Lower lobe of right lung (tissue), 2 donors: ENCODE data around the gene DUSP18. TPM values are rescaled to one million over a fixed set of nuclear protein-coding genes. Genes with fewer than 3 reads are reported as not detected.
A peak's percentile ranks its signal among the peaks of the same experiment; 100 is the strongest.
"Not testable (repeated sequence)": the region's sequence is repeated elsewhere in the genome, so short reads cannot be mapped to it uniquely, and the experiment has no call there.

ENCODE experiments used
- ATAC-seq, 2 donors: fragments of 200-7000 bp; cut with Tn5 transposase; one replicate each; pipeline ENCODE4 v1.9.1; 2020 to 2022; ENCODE audit warnings: mild to moderate bottlenecking in 2 of 2, moderate library complexity in 2 of 2
- DNase-seq: peaks from one replicate; pipeline ENCODE4 v3.0.0-alpha.2; 2020
- H3K27ac ChIP-seq: fragments of 200-600 bp; one replicate; pipeline ENCODE4 v1.8.0; 2022
- H3K27me3 ChIP-seq: fragments of 200-600 bp; one replicate; pipeline ENCODE4 v1.8.0; 2022; ENCODE audit warnings: low read depth
- H3K36me3 ChIP-seq: fragments of 200-600 bp; one replicate; pipeline ENCODE4 v1.8.0; 2022; ENCODE audit warnings: mild to moderate bottlenecking
- H3K4me1 ChIP-seq: fragments of 200-600 bp; one replicate; pipeline ENCODE4 v1.8.0; 2022
- H3K4me3 ChIP-seq: fragments of 200-600 bp; one replicate; pipeline ENCODE4 v1.8.0; 2022; ENCODE audit warnings: mild to moderate bottlenecking
- H3K9me3 ChIP-seq: fragments of 200-600 bp; one replicate; pipeline ENCODE4 v1.8.0; 2022
- intact Hi-C: fragments of 100-400 bp; cut with DNase I; formaldehyde crosslinking; loops from one replicate; pipeline ENCODE4 v1.11.0; 2022
- total RNA-seq: library from RNA; stranded (reverse); fragmentation: NEBNext Ultra II Directional; extraction: Animal tissue kit (Norgen Biotek cat#: 25700); gene quantifications from one replicate; pipeline ENCODE4 v1.2.1, GENCODE V29; 2021
- TF ChIP-seq, protein P1 (sequence below): fragments of 200-600 bp; IDR thresholded peaks from one replicate; pipeline ENCODE4 v1.8.0; 2022; ENCODE audit warnings: antibody characterized with exemption, mild to moderate bottlenecking
- donor health status: DM: no; HTN: yes; CAD: no; lungs with severe emphysema.

Gene DUSP18
- total RNA-seq, 1 donor from 2014 or later: 21.5 TPM

DNA sequence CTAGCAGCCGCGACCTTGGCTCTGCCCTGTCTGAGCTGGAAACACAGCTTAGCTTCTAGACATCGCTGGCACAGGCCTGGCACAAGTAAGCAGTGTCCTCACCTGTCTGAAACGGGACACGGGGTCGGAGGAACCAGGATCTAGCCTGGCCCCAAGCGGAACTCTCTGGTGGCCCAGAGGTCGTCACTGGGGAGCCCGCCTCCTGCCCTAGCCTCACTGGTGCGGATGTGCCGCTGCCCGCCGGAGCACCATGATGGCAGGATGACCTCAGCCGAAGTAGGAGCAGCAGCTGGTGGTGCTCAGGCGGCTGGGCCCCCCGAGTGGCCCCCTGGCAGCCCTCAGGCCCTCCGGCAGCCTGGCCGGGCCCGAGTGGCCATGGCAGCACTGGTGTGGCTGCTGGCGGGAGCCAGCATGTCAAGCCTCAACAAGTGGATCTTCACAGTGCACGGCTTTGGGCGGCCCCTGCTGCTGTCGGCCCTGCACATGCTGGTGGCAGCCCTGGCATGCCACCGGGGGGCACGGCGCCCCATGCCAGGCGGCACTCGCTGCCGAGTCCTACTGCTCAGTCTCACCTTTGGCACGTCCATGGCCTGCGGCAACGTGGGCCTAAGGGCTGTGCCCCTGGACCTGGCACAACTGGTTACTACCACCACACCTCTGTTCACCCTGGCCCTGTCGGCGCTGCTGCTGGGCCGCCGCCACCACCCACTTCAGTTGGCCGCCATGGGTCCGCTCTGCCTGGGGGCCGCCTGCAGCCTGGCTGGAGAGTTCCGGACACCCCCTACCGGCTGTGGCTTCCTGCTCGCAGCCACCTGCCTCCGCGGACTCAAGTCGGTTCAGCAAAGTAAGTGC, 31.2 kb downstream of the DUSP18 start:
- Histone ChIP-seq H3K9me3 (no peaks in the 10 kb centered on the region), H3K4me3 (peak overlapping the region; percentile 72), H3K27me3 (no peaks in the 10 kb centered on the region), H3K36me3 (no peaks in the 10 kb centered on the region), H3K27ac (peak overlapping the region; percentile 80), H3K4me1 (peaks cover 32% of the 10 kb centered on the region)
- DNase-seq (peak; percentile 57), ATAC-seq (peak; percentile 1 to 3)
- TF ChIP-seq, protein P1, sequence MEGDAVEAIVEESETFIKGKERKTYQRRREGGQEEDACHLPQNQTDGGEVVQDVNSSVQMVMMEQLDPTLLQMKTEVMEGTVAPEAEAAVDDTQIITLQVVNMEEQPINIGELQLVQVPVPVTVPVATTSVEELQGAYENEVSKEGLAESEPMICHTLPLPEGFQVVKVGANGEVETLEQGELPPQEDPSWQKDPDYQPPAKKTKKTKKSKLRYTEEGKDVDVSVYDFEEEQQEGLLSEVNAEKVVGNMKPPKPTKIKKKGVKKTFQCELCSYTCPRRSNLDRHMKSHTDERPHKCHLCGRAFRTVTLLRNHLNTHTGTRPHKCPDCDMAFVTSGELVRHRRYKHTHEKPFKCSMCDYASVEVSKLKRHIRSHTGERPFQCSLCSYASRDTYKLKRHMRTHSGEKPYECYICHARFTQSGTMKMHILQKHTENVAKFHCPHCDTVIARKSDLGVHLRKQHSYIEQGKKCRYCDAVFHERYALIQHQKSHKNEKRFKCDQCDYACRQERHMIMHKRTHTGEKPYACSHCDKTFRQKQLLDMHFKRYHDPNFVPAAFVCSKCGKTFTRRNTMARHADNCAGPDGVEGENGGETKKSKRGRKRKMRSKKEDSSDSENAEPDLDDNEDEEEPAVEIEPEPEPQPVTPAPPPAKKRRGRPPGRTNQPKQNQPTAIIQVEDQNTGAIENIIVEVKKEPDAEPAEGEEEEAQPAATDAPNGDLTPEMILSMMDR: no peak
- intact Hi-C loops: no loop called here

DNA sequence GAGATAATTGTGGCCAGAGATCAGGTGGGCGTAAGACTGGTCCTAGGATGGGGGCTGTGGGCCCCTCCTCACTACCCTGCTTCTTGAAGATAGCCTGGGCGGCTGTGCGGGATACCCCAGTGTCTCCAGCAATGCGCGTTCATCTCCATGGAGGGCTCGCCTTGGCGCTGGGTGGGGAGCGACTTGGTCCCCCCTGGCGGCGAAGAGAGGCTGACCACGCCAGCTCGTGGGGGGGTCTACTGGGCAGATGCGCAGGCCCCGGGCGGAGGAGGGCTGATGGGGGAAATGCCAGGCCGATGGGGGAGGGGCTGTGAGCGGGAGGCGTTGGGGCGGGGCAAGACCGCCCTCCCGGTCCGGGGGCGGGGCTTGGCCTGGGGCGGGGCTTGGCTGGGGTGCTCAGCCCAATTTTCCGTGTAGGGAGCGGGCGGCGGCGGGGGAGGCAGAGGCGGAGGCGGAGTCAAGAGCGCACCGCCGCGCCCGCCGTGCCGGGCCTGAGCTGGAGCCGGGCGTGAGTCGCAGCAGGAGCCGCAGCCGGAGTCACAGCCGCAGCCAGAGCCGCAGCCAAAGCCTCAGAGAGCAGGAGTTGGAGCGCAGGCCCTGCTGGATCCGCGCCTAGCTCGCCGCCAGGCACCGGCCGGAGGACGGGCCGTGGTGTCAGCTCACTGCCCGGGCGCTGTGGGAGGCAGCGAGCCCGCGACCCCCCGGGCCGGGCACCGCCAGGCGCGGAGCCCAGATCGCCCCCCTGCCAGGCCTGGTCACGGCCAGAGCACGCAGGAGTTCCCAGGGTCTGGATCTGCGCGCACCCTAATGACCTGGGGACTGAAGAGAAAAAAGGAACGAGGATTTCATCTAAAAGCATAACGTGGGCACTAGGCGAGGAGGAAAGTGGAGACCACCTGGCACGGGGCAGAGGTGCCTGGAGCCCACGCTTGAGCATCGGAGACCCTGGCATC, 32.1 kb downstream of the DUSP18 start, which contains the start of gene SLC35E4:
Gene SLC35E4, plus strand, starts transcription at position 509 of the 953 bp plus-strand sequence. CDS start 670 bp downstream, outside the sequence.
- Histone ChIP-seq H3K4me3 (peak within 1 kb of the TSS; percentile 72), H3K4me1 (peaks cover 32% of the 10 kb centered on the region), H3K27ac (peak within 1 kb of the TSS; percentile 80), H3K27me3 (no peaks in the 10 kb centered on the region), H3K9me3 (no peaks in the 10 kb centered on the region), H3K36me3 (no peaks in the 10 kb centered on the region)
- TF ChIP-seq, protein P1: no peak
- ATAC-seq (peak; percentile 96 to 97), DNase-seq (peak; percentile 94)
- intact Hi-C loops: no loop called here

DNA sequence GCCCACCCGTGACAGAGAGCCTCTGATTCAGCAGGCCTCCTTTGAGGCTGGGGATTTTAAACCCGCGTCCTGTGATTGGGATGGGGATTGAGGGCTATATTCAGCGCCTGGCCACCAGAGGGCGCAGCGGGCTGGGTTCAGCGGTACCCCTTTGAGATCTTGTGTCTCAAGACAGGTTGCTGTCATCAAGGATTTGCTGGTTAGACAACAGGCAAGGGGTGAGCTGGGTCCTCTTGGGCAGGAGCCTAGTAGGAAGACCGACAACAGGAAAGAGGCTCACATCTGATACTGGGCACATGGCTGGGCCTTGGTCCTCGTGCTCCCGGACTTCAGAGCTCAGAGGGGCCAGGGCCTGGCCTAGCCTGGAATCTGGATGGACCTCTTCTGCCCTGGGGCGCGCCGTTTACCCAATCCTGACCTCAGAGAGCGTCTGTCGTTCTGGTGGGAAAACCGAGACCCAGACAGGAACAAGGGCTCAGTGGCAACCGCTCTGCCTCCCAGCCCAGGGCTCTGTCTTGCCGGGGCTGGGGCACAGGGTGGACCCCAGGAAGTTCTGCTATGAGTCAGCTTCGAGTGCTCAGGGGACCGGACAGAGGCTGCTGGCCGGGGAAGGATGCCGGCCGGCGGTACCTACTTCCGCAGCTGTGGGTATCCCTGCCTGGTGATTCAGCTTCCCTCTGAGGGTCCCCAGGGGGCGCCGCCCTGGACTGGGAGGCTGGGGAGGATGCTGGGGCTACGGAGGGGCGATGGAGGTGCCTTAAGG, 33.0 kb downstream of the DUSP18 start:
- peak; percentile 88 to 90 for ATAC-seq
- Histone ChIP-seq H3K4me1 (peaks cover 32% of the 10 kb centered on the region), H3K4me3 (peak overlapping the region; percentile 72), H3K36me3 (no peaks in the 10 kb centered on the region), H3K9me3 (no peaks in the 10 kb centered on the region), H3K27ac (peak overlapping the region; percentile 80), H3K27me3 (no peaks in the 10 kb centered on the region)
- DNase-seq: peak; percentile 90
- TF ChIP-seq, protein P1: no peak
- intact Hi-C loops: no loop called here

DNA sequence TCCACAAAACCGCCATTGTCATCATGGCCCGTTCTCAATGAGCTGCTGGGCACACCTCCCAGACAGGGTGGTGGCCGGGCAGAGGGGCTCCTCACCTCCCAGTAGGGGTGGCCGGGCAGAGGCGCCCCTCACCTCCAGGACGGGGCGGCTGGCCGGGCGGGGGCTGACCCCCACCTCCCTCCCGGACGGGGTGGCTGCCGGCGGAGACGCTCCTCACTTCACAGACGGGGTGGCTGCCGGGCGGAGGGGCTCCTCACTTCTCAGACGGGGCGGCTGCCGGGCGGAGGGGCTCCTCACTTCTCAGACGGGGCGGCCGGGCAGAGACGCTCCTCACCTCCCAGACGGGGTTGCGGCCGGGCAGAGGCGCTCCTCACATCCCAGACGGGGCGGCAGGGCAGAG, 36.2 kb downstream of the DUSP18 start:
- DNase-seq, H3K4me3 ChIP-seq, H3K9me3 ChIP-seq, H3K27me3 ChIP-seq, ATAC-seq, H3K27ac ChIP-seq, H3K36me3 ChIP-seq, intact Hi-C loops: not testable (repeated sequence)
- H3K4me1 ChIP-seq: peaks cover 17% of the 10 kb centered on the region

GRCh38 chr22:30628491-30628890, 39.2 kb downstream of the DUSP18 start:
- DNase-seq: no peak
- Histone ChIP-seq H3K27me3 (no peaks in the 10 kb centered on the region), H3K36me3 (peaks cover 5% of the 10 kb centered on the region), H3K27ac (no peak overlapping the region), H3K9me3 (no peaks in the 10 kb centered on the region), H3K4me3 (no peak overlapping the region), H3K4me1 (no peaks in the 10 kb centered on the region)
- intact Hi-C loops: no loop called here
- TF ChIP-seq, protein P1: no peak
- no peak for ATAC-seq
